Measurements from ENCODE around the gene LPIN1. TPM values are rescaled to one million over a fixed set of nuclear protein-coding genes. Genes with fewer than 3 reads are reported as not detected.

LPIN1 gene
- total and polyA plus RNA-seq, 7 experiments from 2014 or later: 25.5 to 88.1 (median 70.6) TPM

- ChIA-PET CTCF (interaction anchor here (0.5 to 8.4 kb wide), 20 partner anchors 10 to 1228 kb away, joined by 3 to 110 read pairs (median 4); no protein-coding TSS in a partner anchor), POLR2A (interaction anchor here (1.0 to 1.5 kb wide), 5 partner anchors 11 to 86 kb away, joined by 3 to 4 read pairs (median 4); partner anchors contain the start of gene LPIN1)
- DNase-seq (peak; percentile 66 to 88 (median 83)), ATAC-seq (peak; percentile 98)
- Mint-ChIP-seq H3K27me3 (no peaks in the 10 kb centered on the region), H3K4me3 (peak overlapping the region; percentile 53 to 80 (median 71)), H3K27ac (peak overlapping the region; percentile 0 to 88 (median 73)), H3K9me3 (no peaks in the 10 kb centered on the region), H3K4me1 (peaks cover 23 to 51% (median 41%) of the 10 kb centered on the region in 7 donors), H3K36me3 (peaks cover 8 to 53% (median 31%) of the 10 kb centered on the region in 5 donors)
- H3K27ac ChIP-seq (ENCODE audit: low read depth, low read length): no peak overlapping the region
- H3K9me3 ChIP-seq (ENCODE audit: control insufficient read depth in 2 of 3, low read length in 3 of 3): no peaks in the 10 kb centered on the region
- intact Hi-C loops (cut with micrococcal nuclease): loop anchor here (1.0 to 10.0 kb wide), 12 partner anchors 29 to 646 kb away; partner anchors contain the start of genes LPIN1 (in 1 of the 2) and ROCK2 (in 1 of the 2)
- peak overlapping the region; percentile 32 for H3K4me3 ChIP-seq (ENCODE audit: low read length)
- H3K27me3 ChIP-seq (ENCODE audit: control insufficient read depth in 2 of 2, insufficient read depth in 2 of 2, low read length in 2 of 2): no peaks in the 10 kb centered on the region
- peaks cover 5 to 53% (median 23%) of the 10 kb centered on the region in 3 experiments for H3K36me3 ChIP-seq (ENCODE audit: control insufficient read depth in 2 of 3, insufficient read depth in 3 of 3, low read length in 3 of 3)
- H3K4me1 ChIP-seq (ENCODE audit: control insufficient read depth in 2 of 2, insufficient read depth in 2 of 2, low read length in 2 of 2): peaks cover 13 to 15% of the 10 kb centered on the region in 2 donors
These were observed 32.7 kb downstream of the LPIN1 start for GRCh38 chr2:11778923-11779757.

GRCh38 chr2:11781602-11782001 is 35.2 kb downstream of the LPIN1 start:
- Histone ChIP-seq H3K4me1 (ENCODE audit: control insufficient read depth in 2 of 2, insufficient read depth in 2 of 2, low read length in 2 of 2) (peaks cover 6 to 11% of the 10 kb centered on the region in 2 donors), H3K36me3 (ENCODE audit: control insufficient read depth in 2 of 3, insufficient read depth in 3 of 3, low read length in 3 of 3) (peaks cover 23 to 72% (median 26%) of the 10 kb centered on the region in 3 experiments), H3K4me3 (ENCODE audit: low read length) (no peak overlapping the region), H3K9me3 (ENCODE audit: control insufficient read depth in 2 of 3, low read length in 3 of 3) (no peaks in the 10 kb centered on the region), H3K27ac (ENCODE audit: low read depth, low read length) (no peak overlapping the region), H3K27me3 (ENCODE audit: control insufficient read depth in 2 of 2, insufficient read depth in 2 of 2, low read length in 2 of 2) (no peaks in the 10 kb centered on the region)
- Mint-ChIP-seq H3K9me3 (no peaks in the 10 kb centered on the region), H3K4me3 (no peak overlapping the region), H3K4me1 (peaks cover 18 to 32% (median 26%) of the 10 kb centered on the region in 7 donors), H3K36me3 (peaks cover 8 to 63% (median 22%) of the 10 kb centered on the region in 5 donors), H3K27me3 (no peaks in the 10 kb centered on the region), H3K27ac (no peak overlapping the region)
- CTCF ChIA-PET: interaction anchor here (0.6 to 8.4 kb wide), 7 partner anchors 16 to 156 kb away, joined by 3 to 110 read pairs (median 4); no protein-coding TSS in a partner anchor
- no peak for ATAC-seq
- no peak for DNase-seq
- intact Hi-C loops (cut with micrococcal nuclease): no loop called here
- POLR2A ChIA-PET: no interaction called here

- Mint-ChIP-seq H3K36me3 (peaks cover 11 to 72% (median 33%) of the 10 kb centered on the region in 5 donors), H3K27ac (no peak overlapping the region), H3K4me3 (no peak overlapping the region), H3K4me1 (peaks cover 5 to 9% (median 7%) of the 10 kb centered on the region in 7 donors), H3K9me3 (no peaks in the 10 kb centered on the region), H3K27me3 (no peaks in the 10 kb centered on the region)
- Histone ChIP-seq H3K9me3 (ENCODE audit: control insufficient read depth in 2 of 3, low read length in 3 of 3) (no peaks in the 10 kb centered on the region), H3K27me3 (ENCODE audit: control insufficient read depth in 2 of 2, insufficient read depth in 2 of 2, low read length in 2 of 2) (no peaks in the 10 kb centered on the region), H3K4me1 (ENCODE audit: control insufficient read depth in 2 of 2, insufficient read depth in 2 of 2, low read length in 2 of 2) (peaks cover 0 to 2% of the 10 kb centered on the region in 2 donors), H3K27ac (ENCODE audit: low read depth, low read length) (no peak overlapping the region), H3K4me3 (ENCODE audit: low read length) (no peak overlapping the region), H3K36me3 (ENCODE audit: control insufficient read depth in 2 of 3, insufficient read depth in 3 of 3, low read length in 3 of 3) (peaks cover 29 to 98% (median 40%) of the 10 kb centered on the region in 3 experiments)
- CTCF ChIA-PET: interaction anchor here (0.6 to 8.4 kb wide), 8 partner anchors 8 to 1222 kb away, joined by 3 to 110 read pairs (median 3); no protein-coding TSS in a partner anchor
- DNase-seq (no peak), ATAC-seq (no peak)
- intact Hi-C loops (cut with micrococcal nuclease): no loop called here
- POLR2A ChIA-PET: interaction anchor here (0.6 kb wide), 1 partner anchor 14 kb away, joined by 3 read pairs; no protein-coding TSS in a partner anchor
These were observed 37.8 kb downstream of the LPIN1 start for GRCh38 chr2:11784280-11784679.

GRCh38 chr2:11784747-11785610 is 38.5 kb downstream of the LPIN1 start:
- H3K4me3 ChIP-seq (ENCODE audit: low read length): no peak overlapping the region
- Mint-ChIP-seq H3K27me3 (no peaks in the 10 kb centered on the region), H3K9me3 (no peaks in the 10 kb centered on the region), H3K4me3 (no peak overlapping the region), H3K36me3 (peaks cover 11 to 73% (median 38%) of the 10 kb centered on the region in 5 donors), H3K4me1 (peaks cover 0 to 6% (median 5%) of the 10 kb centered on the region in 7 donors), H3K27ac (peak overlapping the region in 2 of 9 donors; percentile 1 to 25)
- intact Hi-C loops (cut with micrococcal nuclease): no loop called here
- no peaks in the 10 kb centered on the region for H3K27me3 ChIP-seq (ENCODE audit: control insufficient read depth in 2 of 2, insufficient read depth in 2 of 2, low read length in 2 of 2)
- no peaks in the 10 kb centered on the region for H3K9me3 ChIP-seq (ENCODE audit: control insufficient read depth in 2 of 3, low read length in 3 of 3)
- no peak overlapping the region for H3K27ac ChIP-seq (ENCODE audit: low read depth, low read length)
- CTCF ChIA-PET: interaction anchor here (0.6 to 8.4 kb wide), 7 partner anchors 8 to 1222 kb away, joined by 3 to 110 read pairs (median 3); no protein-coding TSS in a partner anchor
- peak; percentile 70 for ATAC-seq
- H3K4me1 ChIP-seq (ENCODE audit: control insufficient read depth in 2 of 2, insufficient read depth in 2 of 2, low read length in 2 of 2): no peaks in the 10 kb centered on the region
- POLR2A ChIA-PET: interaction anchor here (0.6 kb wide), 1 partner anchor 13 kb away, joined by 3 read pairs; no protein-coding TSS in a partner anchor
- DNase-seq: peak; percentile 12 to 65 (median 34)
- H3K36me3 ChIP-seq (ENCODE audit: control insufficient read depth in 2 of 3, insufficient read depth in 3 of 3, low read length in 3 of 3): peaks cover 27 to 96% (median 42%) of the 10 kb centered on the region in 3 experiments

- Histone ChIP-seq H3K4me3 (ENCODE audit: low read length) (no peak overlapping the region), H3K27ac (ENCODE audit: low read depth, low read length) (no peak overlapping the region), H3K27me3 (ENCODE audit: control insufficient read depth in 2 of 2, insufficient read depth in 2 of 2, low read length in 2 of 2) (no peaks in the 10 kb centered on the region), H3K9me3 (ENCODE audit: control insufficient read depth in 2 of 3, low read length in 3 of 3) (no peaks in the 10 kb centered on the region), H3K4me1 (ENCODE audit: control insufficient read depth in 2 of 2, insufficient read depth in 2 of 2, low read length in 2 of 2) (no peaks in the 10 kb centered on the region), H3K36me3 (ENCODE audit: control insufficient read depth in 2 of 3, insufficient read depth in 3 of 3, low read length in 3 of 3) (peaks cover 21 to 96% (median 45%) of the 10 kb centered on the region in 3 experiments)
- POLR2A ChIA-PET: no interaction called here
- CTCF ChIA-PET: interaction anchor here (3.5 kb wide), 1 partner anchor 97 kb away, joined by 20 read pairs; no protein-coding TSS in a partner anchor
- intact Hi-C loops (cut with micrococcal nuclease): no loop called here
- Mint-ChIP-seq H3K27me3 (no peaks in the 10 kb centered on the region), H3K4me3 (no peak overlapping the region), H3K27ac (no peak overlapping the region), H3K9me3 (no peaks in the 10 kb centered on the region), H3K36me3 (peaks cover 11 to 74% (median 34%) of the 10 kb centered on the region in 5 donors), H3K4me1 (peaks cover 0 to 6% (median 5%) of the 10 kb centered on the region in 7 donors)
- ATAC-seq (no peak), DNase-seq (no peak)
These were observed 39.1 kb downstream of the LPIN1 start for GRCh38 chr2:11785611-11785940.

- Histone ChIP-seq H3K36me3 (ENCODE audit: control insufficient read depth in 2 of 3, insufficient read depth in 3 of 3, low read length in 3 of 3) (peaks cover 14 to 96% (median 45%) of the 10 kb centered on the region in 3 experiments), H3K9me3 (ENCODE audit: control insufficient read depth in 2 of 3, low read length in 3 of 3) (no peaks in the 10 kb centered on the region), H3K27ac (ENCODE audit: low read depth, low read length) (no peak overlapping the region), H3K4me1 (ENCODE audit: control insufficient read depth in 2 of 2, insufficient read depth in 2 of 2, low read length in 2 of 2) (no peaks in the 10 kb centered on the region), H3K4me3 (ENCODE audit: low read length) (no peak overlapping the region), H3K27me3 (ENCODE audit: control insufficient read depth in 2 of 2, insufficient read depth in 2 of 2, low read length in 2 of 2) (no peaks in the 10 kb centered on the region)
- Mint-ChIP-seq H3K4me3 (no peak overlapping the region), H3K4me1 (peaks cover 0 to 8% (median 5%) of the 10 kb centered on the region in 7 donors), H3K36me3 (peaks cover 15 to 75% (median 35%) of the 10 kb centered on the region in 5 donors), H3K27ac (no peak overlapping the region), H3K27me3 (no peaks in the 10 kb centered on the region), H3K9me3 (no peaks in the 10 kb centered on the region)
- POLR2A ChIA-PET: no interaction called here
- ATAC-seq: no peak
- DNase-seq: no peak
- intact Hi-C loops (cut with micrococcal nuclease): no loop called here
- CTCF ChIA-PET: no interaction called here
These were observed 39.8 kb downstream of the LPIN1 start for GRCh38 chr2:11786191-11786590.
